ENCODE data around the gene LRBA. TPM values are rescaled to one million over a fixed set of nuclear protein-coding genes. Genes with fewer than 3 reads are reported as not detected.
A peak's percentile ranks its signal among the peaks of the same experiment; 100 is the strongest.

The LRBA gene
- total RNA-seq, 4 donors from 2014 or later: 28.0 to 51.5 (median 30.9) TPM

- ATAC-seq (ENCODE audit: low FRiP score): no peak
- TF ChIP-seq CTCF (IDR thresholded peaks at IDR 0.05): no peak
- DNase-seq (ENCODE audit: low spot score): no peak
Observed at GRCh38 chr4:150235317-150235716, 779.8 kb downstream of the LRBA start.

GRCh38 chr4:150234246-150234645 is 780.8 kb downstream of the LRBA start:
- ATAC-seq (ENCODE audit: low FRiP score) (no peak), DNase-seq (ENCODE audit: low spot score) (no peak)
- TF ChIP-seq CTCF (IDR thresholded peaks at IDR 0.05): no peak

- ATAC-seq (ENCODE audit: low FRiP score) (no peak), DNase-seq (ENCODE audit: low spot score) (no peak)
- no peak for TF ChIP-seq CTCF (IDR thresholded peaks at IDR 0.05)
Observed at GRCh38 chr4:150232029-150232428, 783.1 kb downstream of the LRBA start.

- no peak for TF ChIP-seq CTCF (IDR thresholded peaks at IDR 0.05)
- no peak for DNase-seq (ENCODE audit: low spot score)
- no peak for ATAC-seq (ENCODE audit: low FRiP score)
Observed at GRCh38 chr4:150231107-150231770, 783.8 kb downstream of the LRBA start.

- ATAC-seq (ENCODE audit: low FRiP score): no peak
- no peak for DNase-seq (ENCODE audit: low spot score)
- no peak for TF ChIP-seq CTCF (IDR thresholded peaks at IDR 0.05)
Observed at GRCh38 chr4:150230561-150230960, 784.5 kb downstream of the LRBA start.

- TF ChIP-seq CTCF (IDR thresholded peaks at IDR 0.05): no peak
- ATAC-seq (ENCODE audit: low FRiP score): peak; percentile 45
- no peak for DNase-seq (ENCODE audit: low spot score)
Observed at GRCh38 chr4:150229520-150229919, 785.6 kb downstream of the LRBA start.

- ATAC-seq (ENCODE audit: low FRiP score): no peak
- no peak for DNase-seq (ENCODE audit: low spot score)
- no peak for TF ChIP-seq CTCF (IDR thresholded peaks at IDR 0.05)
Observed at GRCh38 chr4:150224896-150225591, 790.0 kb downstream of the LRBA start.
